ENCODE measurements around the gene GATD1. TPM values are rescaled to one million over a fixed set of nuclear protein-coding genes. Genes with fewer than 3 reads are reported as not detected.

GATD1 gene
- total RNA-seq, 8 experiments from 2014 or later = 22.8 to 70.1 (median 38.0) TPM

DNA sequence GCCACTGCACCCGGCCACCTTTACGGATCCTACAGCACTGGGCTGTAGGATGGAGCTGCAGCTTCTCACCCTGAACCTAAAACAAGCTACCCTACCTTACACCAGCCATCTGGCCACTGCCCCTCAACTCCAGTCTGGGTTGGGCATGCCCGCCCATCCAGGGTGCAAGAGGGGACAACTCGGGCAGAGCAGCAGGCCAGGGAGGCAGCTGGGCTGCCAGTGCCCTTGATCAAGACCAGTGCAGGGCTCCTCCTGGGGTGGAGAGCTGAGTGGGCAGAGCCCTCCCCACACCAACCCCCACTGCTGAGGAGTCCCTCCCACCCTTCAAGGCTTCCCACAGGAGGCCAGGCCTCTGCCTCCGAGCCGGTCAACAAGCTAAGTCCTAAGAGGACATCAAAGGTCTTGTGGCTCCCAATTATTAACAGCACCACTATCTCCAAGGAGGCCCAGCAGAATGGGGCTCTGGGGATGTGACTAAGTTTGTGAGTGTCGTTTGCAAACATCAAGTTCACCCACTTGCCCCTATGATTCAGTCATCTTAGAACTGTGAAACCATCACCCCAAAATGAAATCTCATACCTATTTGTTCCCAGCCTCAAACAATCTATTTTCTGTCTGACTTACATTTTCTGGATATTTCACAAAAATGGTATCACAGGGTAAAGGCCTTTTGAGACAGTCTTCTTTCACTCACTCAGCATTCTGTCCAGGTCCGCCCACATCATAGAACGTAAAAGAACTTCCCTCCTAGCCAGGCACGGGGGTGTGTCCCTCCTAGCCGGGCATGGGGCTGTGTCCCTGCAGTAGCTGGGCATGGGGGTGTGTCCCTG, 11.0 kb downstream of the GATD1 start:
- in situ Hi-C loops (cut with MboI; ENCODE audit: low pct_unique_long_range_greater_than_20kb in 2 of 9, low sequenced_read_pairs in 9 of 9, unreplicated experiment in 9 of 9) = loop anchor here in 1 of 9 experiments (25.0 kb wide), 1 partner anchor 204 kb away; the partner anchor contains the start of genes LMNTD2 and RASSF7
- Histone ChIP-seq H3K27ac (no peak overlapping the region), H3K4me3 (no peak overlapping the region), H3K4me1 (replicated peaks in 1 of 2) (no peaks in the 10 kb centered on the region)
- no peak for ATAC-seq (replicated peaks in 6 of 8)
- 20 to 100% (median 82%) methylated on average over 2 to 5 of the region's 11 CpGs; no CpG with 5 or more reads in 3 of the 10 experiments for WGBS, 10 experiments

DNA sequence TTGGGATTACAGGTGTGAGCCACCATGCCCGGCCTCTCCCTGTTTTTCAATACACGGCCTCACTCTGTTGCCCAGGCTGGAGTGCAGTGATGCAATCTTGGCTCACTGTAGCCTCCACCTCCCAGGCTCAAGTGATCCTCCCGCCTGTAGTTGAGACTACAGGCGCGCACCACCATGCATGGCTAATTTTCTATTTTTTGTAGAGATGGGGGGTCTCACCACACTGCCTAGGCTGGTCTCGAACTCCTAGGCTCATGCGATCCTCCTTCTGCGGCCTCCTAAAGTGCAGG, 11.5 kb downstream of the GATD1 start:
- no peak overlapping the region for H3K4me3 ChIP-seq
- H3K27ac ChIP-seq = no peak overlapping the region
- in situ Hi-C loops (cut with MboI; ENCODE audit: low pct_unique_long_range_greater_than_20kb in 2 of 9, low sequenced_read_pairs in 9 of 9, unreplicated experiment in 9 of 9) = loop anchor here in 1 of 9 experiments (25.0 kb wide), 1 partner anchor 203 kb away; the partner anchor contains the start of genes LMNTD2 and RASSF7
- WGBS, 10 experiments = 82 to 100% (median 100%) methylated on average over 1 to 7 of the region's 8 CpGs; no CpG with 5 or more reads in 3 of the 10 experiments
- H3K4me1 ChIP-seq (replicated peaks in 1 of 2) = no peaks in the 10 kb centered on the region
- no peak for ATAC-seq (replicated peaks in 6 of 8)

- ATAC-seq (replicated peaks in 6 of 8) = peak; percentile 8 to 68 (median 52)
- Histone ChIP-seq H3K4me3 (no peak overlapping the region), H3K27ac (no peak overlapping the region), H3K4me1 (replicated peaks in 1 of 2) (no peaks in the 10 kb centered on the region)
- WGBS, 10 experiments = 83 to 100% (median 93%) methylated on average over 1 to 12 of the region's 19 CpGs; no CpG with 5 or more reads in 6 of the 10 experiments
- in situ Hi-C loops (cut with MboI; ENCODE audit: low pct_unique_long_range_greater_than_20kb in 2 of 9, low sequenced_read_pairs in 9 of 9, unreplicated experiment in 9 of 9) = loop anchor here in 1 of 9 experiments (25.0 kb wide), 1 partner anchor 203 kb away; the partner anchor contains the start of genes LMNTD2 and RASSF7
Measured at GRCh38 chr11:765025-765801, 12.1 kb downstream of the GATD1 start.

DNA sequence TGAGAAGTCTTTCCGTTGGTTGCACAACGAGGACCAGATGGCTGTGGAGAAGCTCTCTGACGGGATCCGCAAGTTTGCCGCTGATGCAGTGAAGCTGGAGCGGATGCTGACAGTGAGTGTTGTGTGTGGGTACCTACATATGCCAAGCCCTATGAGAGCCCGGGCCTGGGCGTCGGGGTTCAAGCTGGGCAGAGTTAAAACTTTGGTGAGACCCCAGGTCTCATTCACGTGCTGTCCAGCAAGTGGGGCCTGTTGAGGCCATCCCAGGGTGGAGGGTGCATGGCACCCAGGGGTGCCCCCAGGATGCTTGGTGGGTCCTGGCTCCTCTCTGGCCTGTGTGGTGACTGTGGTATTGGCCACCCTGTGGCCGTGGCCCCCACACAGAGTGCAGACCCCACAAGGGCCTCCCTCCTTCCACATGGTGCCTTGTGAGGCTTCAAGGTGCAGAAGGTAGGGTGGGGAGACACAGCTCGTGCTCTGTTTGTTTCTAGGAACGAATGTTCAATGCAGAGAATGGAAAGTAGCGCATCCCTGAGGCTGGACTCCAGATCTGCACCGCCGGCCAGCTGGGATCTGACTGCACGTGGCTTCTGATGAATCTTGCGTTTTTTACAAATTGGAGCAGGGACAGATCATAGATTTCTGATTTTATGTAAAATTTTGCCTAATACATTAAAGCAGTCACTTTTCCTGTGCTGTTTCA, 12.8 kb downstream of the GATD1 start:
- Histone ChIP-seq H3K4me3 (no peak overlapping the region), H3K4me1 (replicated peaks in 1 of 2) (no peaks in the 10 kb centered on the region), H3K27ac (no peak overlapping the region)
- in situ Hi-C loops (cut with MboI; ENCODE audit: low pct_unique_long_range_greater_than_20kb in 2 of 9, low sequenced_read_pairs in 9 of 9, unreplicated experiment in 9 of 9) = loop anchor here in 1 of 9 experiments (25.0 kb wide), 1 partner anchor 202 kb away; the partner anchor contains the start of genes LMNTD2 and RASSF7
- ATAC-seq (replicated peaks in 6 of 8) = peak in 3 of 8 experiments; percentile 8 to 25 (median 23)
- 58 to 100% (median 86%) methylated on average over 1 to 7 of the region's 18 CpGs; no CpG with 5 or more reads in 2 of the 10 experiments for WGBS, 10 experiments

DNA sequence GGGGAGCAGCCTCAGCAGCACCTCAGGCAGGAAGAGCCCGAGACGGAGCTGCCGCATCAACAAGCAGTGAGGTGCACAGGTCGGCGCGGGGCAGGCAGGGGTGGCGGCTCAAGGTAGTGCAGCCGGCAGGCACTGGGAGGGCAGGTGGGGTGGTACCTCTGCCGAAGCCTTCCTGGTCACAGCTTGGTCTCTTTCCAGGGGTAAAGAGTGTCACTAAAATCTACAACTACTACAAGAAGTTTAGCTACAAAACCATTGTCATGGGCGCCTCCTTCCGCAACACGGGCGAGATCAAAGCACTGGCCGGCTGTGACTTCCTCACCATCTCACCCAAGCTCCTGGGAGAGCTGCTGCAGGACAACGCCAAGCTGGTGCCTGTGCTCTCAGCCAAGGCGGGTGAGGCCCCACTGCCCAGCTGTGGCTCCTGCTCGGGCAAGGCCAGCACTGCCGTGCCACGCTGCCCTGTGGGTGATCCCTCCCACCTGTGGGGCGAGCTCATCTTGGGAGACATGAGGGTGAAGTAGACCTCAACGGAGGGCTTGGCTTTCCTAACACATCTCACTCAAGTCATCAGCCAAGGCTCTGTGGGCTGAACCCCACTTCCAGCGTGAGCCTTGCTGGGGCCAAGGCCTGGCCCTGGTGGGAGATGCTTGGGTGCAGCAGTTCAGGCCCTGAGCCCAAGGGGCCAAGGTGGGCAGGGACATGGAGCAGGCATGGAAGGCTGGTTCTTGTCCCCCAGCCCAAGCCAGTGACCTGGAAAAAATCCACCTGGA, 13.6 kb downstream of the GATD1 start:
- no peaks in the 10 kb centered on the region for H3K4me1 ChIP-seq (replicated peaks in 1 of 2)
- H3K4me3 ChIP-seq = no peak overlapping the region
- WGBS, 10 experiments = 83 to 100% (median 88%) methylated on average over 1 to 10 of the region's 22 CpGs; no CpG with 5 or more reads in 6 of the 10 experiments
- no peak overlapping the region for H3K27ac ChIP-seq
- in situ Hi-C loops (cut with MboI; ENCODE audit: low pct_unique_long_range_greater_than_20kb in 2 of 9, low sequenced_read_pairs in 9 of 9, unreplicated experiment in 9 of 9) = loop anchor here in 1 of 9 experiments (25.0 kb wide), 1 partner anchor 201 kb away; the partner anchor contains the start of genes LMNTD2 and RASSF7
- peak in 1 of 8 experiments; percentile 3 for ATAC-seq (replicated peaks in 6 of 8)

- Histone ChIP-seq H3K4me1 (replicated peaks in 1 of 2) (no peaks in the 10 kb centered on the region), H3K4me3 (no peak overlapping the region), H3K27ac (no peak overlapping the region)
- in situ Hi-C loops (cut with MboI; ENCODE audit: low pct_unique_long_range_greater_than_20kb in 2 of 9, low sequenced_read_pairs in 9 of 9, unreplicated experiment in 9 of 9) = loop anchor here in 1 of 9 experiments (25.0 kb wide), 1 partner anchor 201 kb away; the partner anchor contains the start of genes LMNTD2 and RASSF7
- 100% methylated on average over 1 of the region's 24 CpGs; no CpG with 5 or more reads in 9 of the 10 experiments for WGBS, 10 experiments
- ATAC-seq (replicated peaks in 6 of 8) = no peak
Measured at GRCh38 chr11:763073-763463, 14.2 kb downstream of the GATD1 start.

- WGBS, 10 experiments = 0 to 100% (median 54%) methylated on average over 1 to 5 of the region's 10 CpGs; no CpG with 5 or more reads in 6 of the 10 experiments
- peak in 5 of 8 experiments; percentile 18 to 71 (median 42) for ATAC-seq (replicated peaks in 6 of 8)
- no peak overlapping the region for H3K4me3 ChIP-seq
- H3K27ac ChIP-seq = no peak overlapping the region
- H3K4me1 ChIP-seq (replicated peaks in 1 of 2) = no peaks in the 10 kb centered on the region
- in situ Hi-C loops (cut with MboI; ENCODE audit: low pct_unique_long_range_greater_than_20kb in 2 of 9, low sequenced_read_pairs in 9 of 9, unreplicated experiment in 9 of 9) = loop anchor here in 1 of 9 experiments (25.0 kb wide), 1 partner anchor 200 kb away; the partner anchor contains the start of genes LMNTD2 and RASSF7
Measured at GRCh38 chr11:762421-763072, 14.7 kb downstream of the GATD1 start.

DNA sequence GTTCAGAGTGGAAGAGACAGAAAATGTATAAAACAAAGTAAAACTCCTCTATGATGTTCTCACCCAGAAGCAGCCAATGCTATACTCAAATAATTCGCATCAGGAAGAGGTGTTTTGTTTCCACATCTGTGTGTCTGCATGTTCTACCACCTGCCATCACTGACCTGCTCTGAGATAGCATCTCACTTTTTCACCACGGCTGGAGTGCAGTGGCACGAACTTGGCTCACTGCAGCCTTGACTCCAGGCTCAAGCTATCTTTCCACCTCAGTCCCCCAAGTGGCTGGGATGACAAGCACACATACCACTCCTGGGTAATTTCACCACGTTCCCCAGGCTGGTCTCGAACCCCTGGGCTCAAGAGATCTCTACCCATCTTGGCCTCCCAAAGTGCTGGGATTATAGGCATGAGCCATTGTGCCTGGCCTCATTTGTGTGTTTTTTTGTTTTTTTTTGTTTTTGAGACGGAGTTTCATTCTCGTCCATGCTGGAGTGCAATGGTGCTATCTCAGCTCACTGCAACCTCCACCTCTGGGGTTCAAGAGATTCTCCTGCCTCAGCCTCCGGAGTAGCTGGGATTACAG, 15.7 kb downstream of the GATD1 start:
- WGBS, 10 experiments = 80 to 100% (median 92%) methylated on average over 1 to 8 of the region's 8 CpGs; no CpG with 5 or more reads in 2 of the 10 experiments
- Histone ChIP-seq H3K4me1 (replicated peaks in 1 of 2) (no peaks in the 10 kb centered on the region), H3K27ac (no peak overlapping the region), H3K4me3 (no peak overlapping the region)
- in situ Hi-C loops (cut with MboI; ENCODE audit: low pct_unique_long_range_greater_than_20kb in 2 of 9, low sequenced_read_pairs in 9 of 9, unreplicated experiment in 9 of 9) = loop anchor here in 1 of 9 experiments (25.0 kb wide), 1 partner anchor 199 kb away; the partner anchor contains the start of genes LMNTD2 and RASSF7
- no peak for ATAC-seq (replicated peaks in 6 of 8)

DNA sequence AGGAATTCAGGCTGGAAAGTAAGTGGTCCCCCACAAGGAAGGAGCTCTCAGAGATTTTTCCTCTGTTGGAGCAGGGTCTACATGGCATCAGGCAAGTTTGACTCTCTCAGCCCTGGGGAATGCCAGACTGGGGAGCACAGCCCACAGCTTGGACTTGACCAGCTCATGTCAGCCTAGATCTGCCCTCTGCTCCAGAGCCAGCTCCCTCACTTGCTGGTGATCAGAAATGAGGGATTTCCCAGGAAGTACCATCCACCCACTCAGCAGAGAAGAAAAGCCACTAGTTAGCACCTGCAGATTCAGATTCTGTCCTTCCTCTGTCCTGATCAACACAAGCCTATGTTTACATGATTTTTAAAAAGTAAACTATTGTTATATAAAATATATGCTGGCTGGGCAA, 17.1 kb downstream of the GATD1 start:
- no peak overlapping the region for H3K27ac ChIP-seq

GRCh38 chr11:749731-750130, 27.6 kb downstream of the GATD1 start:
- 20 to 100% (median 60%) methylated on average over 1 to 2 of the region's 2 CpGs; no CpG with 5 or more reads in 2 of the 10 experiments for WGBS, 10 experiments
- ATAC-seq (replicated peaks in 6 of 8) = no peak
- in situ Hi-C loops (cut with MboI; ENCODE audit: low pct_unique_long_range_greater_than_20kb in 2 of 9, low sequenced_read_pairs in 9 of 9, unreplicated experiment in 9 of 9) = loop anchor here in 1 of 9 experiments (25.0 kb wide), 1 partner anchor 187 kb away; the partner anchor contains the start of genes LMNTD2 and RASSF7
- Histone ChIP-seq H3K4me3 (no peak overlapping the region), H3K27ac (no peak overlapping the region), H3K4me1 (replicated peaks in 1 of 2) (peaks cover 4 to 17% of the 10 kb centered on the region in 2 donors)

More for the DNA sequence above, 17.1 kb downstream of the GATD1 start:
- Histone ChIP-seq H3K4me3 (no peak overlapping the region), H3K4me1 (replicated peaks in 1 of 2) (no peaks in the 10 kb centered on the region)
- in situ Hi-C loops (cut with MboI; ENCODE audit: low pct_unique_long_range_greater_than_20kb in 2 of 9, low sequenced_read_pairs in 9 of 9, unreplicated experiment in 9 of 9) = loop anchor here in 1 of 9 experiments (25.0 kb wide), 1 partner anchor 198 kb away; the partner anchor contains the start of genes LMNTD2 and RASSF7
- no peak for ATAC-seq (replicated peaks in 6 of 8)

GRCh38 chr11:748007-748359, 29.3 kb downstream of the GATD1 start:
- in situ Hi-C loops (cut with MboI; ENCODE audit: low pct_unique_long_range_greater_than_20kb in 2 of 9, low sequenced_read_pairs in 9 of 9, unreplicated experiment in 9 of 9) = no loop called here
- Histone ChIP-seq H3K4me1 (replicated peaks in 1 of 2) (peaks cover 4 to 17% of the 10 kb centered on the region in 2 donors), H3K27ac (no peak overlapping the region), H3K4me3 (peak overlapping the region; percentile 78 to 95 (median 90))
- 0 to 45% (median 11%) methylated on average over 1 to 7 of the region's 18 CpGs; no CpG with 5 or more reads in 3 of the 10 experiments for WGBS, 10 experiments
- ATAC-seq (replicated peaks in 6 of 8) = peak in 4 of 8 experiments; percentile 1 to 5 (median 2)
